Nephron progenitor cell (in vitro differentiated cells): ENCODE results near the gene COLEC12.
A peak's percentile ranks its signal among the peaks of the same experiment; 100 is the strongest.

Experiments
- DNase-seq: peaks from one replicate; pipeline ENCODE4 v3.0.0; 2021
- H3K27ac Mint-ChIP-seq: 2 replicates; pipeline ENCODE4 v1.8.0; 2021; ENCODE audit warnings: mild to moderate bottlenecking, moderate library complexity, mixed read lengths
- H3K27me3 Mint-ChIP-seq: 2 replicates; pipeline ENCODE4 v1.8.0; 2021; ENCODE audit warnings: mild to moderate bottlenecking, low read depth, mixed read lengths; ENCODE audit not compliant: poor library complexity
- H3K36me3 Mint-ChIP-seq: 2 replicates; pipeline ENCODE4 v1.8.0; 2021; ENCODE audit warnings: low read depth, mixed read lengths
- H3K4me1 Mint-ChIP-seq: 2 replicates; pipeline ENCODE4 v1.8.0; 2021; ENCODE audit warnings: mixed read lengths
- H3K4me3 Mint-ChIP-seq: 2 replicates; pipeline ENCODE4 v1.8.0; 2021; ENCODE audit warnings: mild to moderate bottlenecking, moderate library complexity, mixed read lengths
- H3K9me3 Mint-ChIP-seq: 2 replicates; pipeline ENCODE4 v1.8.0; 2021; ENCODE audit warnings: mild to moderate bottlenecking, moderate library complexity, mixed read lengths
- CTCF ChIP-seq: fragments of 200-600 bp; sonication (generic); IDR thresholded peaks from 2 replicates; pipeline ENCODE4 v1.5.0; 2021; ENCODE audit warnings: antibody characterized with exemption

COLEC12 gene

GRCh38 chr18:415617-416612 is 84.6 kb downstream of the COLEC12 start:
- no peak overlapping the region for H3K4me3 Mint-ChIP-seq
- H3K9me3 Mint-ChIP-seq: peaks cover 11% of the 10 kb centered on the region
- peaks cover 27% of the 10 kb centered on the region for H3K36me3 Mint-ChIP-seq
- DNase-seq: no peak
- no peaks in the 10 kb centered on the region for H3K27me3 Mint-ChIP-seq
- H3K27ac Mint-ChIP-seq: peak overlapping the region; percentile 29
- no peak for TF ChIP-seq CTCF
- H3K4me1 Mint-ChIP-seq: peaks cover 33% of the 10 kb centered on the region

GRCh38 chr18:415047-415446 is 85.5 kb downstream of the COLEC12 start:
- no peaks in the 10 kb centered on the region for H3K27me3 Mint-ChIP-seq
- H3K27ac Mint-ChIP-seq: no peak overlapping the region
- H3K9me3 Mint-ChIP-seq: peaks cover 11% of the 10 kb centered on the region
- no peak for DNase-seq
- no peak for TF ChIP-seq CTCF
- no peak overlapping the region for H3K4me3 Mint-ChIP-seq
- H3K4me1 Mint-ChIP-seq: peaks cover 26% of the 10 kb centered on the region
- peaks cover 28% of the 10 kb centered on the region for H3K36me3 Mint-ChIP-seq

- no peak for TF ChIP-seq CTCF
- no peak for DNase-seq
- no peaks in the 10 kb centered on the region for H3K27me3 Mint-ChIP-seq
- H3K4me1 Mint-ChIP-seq: peaks cover 22% of the 10 kb centered on the region
- peaks cover 35% of the 10 kb centered on the region for H3K36me3 Mint-ChIP-seq
- no peak overlapping the region for H3K27ac Mint-ChIP-seq
- peaks cover 15% of the 10 kb centered on the region for H3K9me3 Mint-ChIP-seq
- H3K4me3 Mint-ChIP-seq: no peak overlapping the region
These were observed 87.3 kb downstream of the COLEC12 start for GRCh38 chr18:413233-413632.

- H3K9me3 Mint-ChIP-seq: peaks cover 38% of the 10 kb centered on the region
- H3K4me3 Mint-ChIP-seq: no peak overlapping the region
- H3K27me3 Mint-ChIP-seq: no peaks in the 10 kb centered on the region
- peaks cover 65% of the 10 kb centered on the region for H3K36me3 Mint-ChIP-seq
- TF ChIP-seq CTCF: no peak
- no peak overlapping the region for H3K27ac Mint-ChIP-seq
- DNase-seq: no peak
- H3K4me1 Mint-ChIP-seq: peaks cover 12% of the 10 kb centered on the region
These were observed 90.5 kb downstream of the COLEC12 start for GRCh38 chr18:410047-410455.

- TF ChIP-seq CTCF: no peak
- peaks cover 12% of the 10 kb centered on the region for H3K4me1 Mint-ChIP-seq
- H3K4me3 Mint-ChIP-seq: no peak overlapping the region
- peaks cover 76% of the 10 kb centered on the region for H3K36me3 Mint-ChIP-seq
- peaks cover 52% of the 10 kb centered on the region for H3K9me3 Mint-ChIP-seq
- no peak for DNase-seq
- no peak overlapping the region for H3K27ac Mint-ChIP-seq
- peaks cover 4% of the 10 kb centered on the region for H3K27me3 Mint-ChIP-seq
These were observed 92.1 kb downstream of the COLEC12 start for GRCh38 chr18:408367-408766.
